HEK293 (cell line): ENCODE data around the gene TTLL12.

ENCODE experiments used
- CTCF ChIA-PET: fragments of 350-600 bp; formaldehyde crosslinking; extraction: SDS; loops from one replicate; lab custom pipeline; 2021; ENCODE audit warnings: antibody characterized with exemption; lab: Yijun Ruan, JAX
- POLR2A ChIA-PET: fragments of 300-600 bp; formaldehyde crosslinking; extraction: SDS; loops from one replicate; lab custom pipeline; 2020; ENCODE audit warnings: antibody characterized with exemption, inconsistent platforms; lab: Yijun Ruan, JAX
- H3K27ac ChIP-seq: fragments of 200-500 bp; sonication (Bioruptor generic); 2 replicates; pipeline ENCODE4 v1.5.1; 2014; ENCODE audit warnings: low read depth, low read length, control low read depth, inconsistent platforms; ENCODE audit errors: extremely low read depth
- H3K36me3 ChIP-seq, 2 experiments: fragments of 200-500 bp in 1 of 2; sonication (Bioruptor generic) in 1 of 2; 1 replicate in 1 of 2; 2 replicates in 1 of 2; pipeline ENCODE4 v1.5.1; 2014 to 2017; ENCODE audit warnings: inconsistent platforms in 2 of 2, low read length in 2 of 2; ENCODE audit not compliant: control insufficient read depth in 2 of 2, insufficient read depth in 1 of 2
- H3K4me1 ChIP-seq: fragments of 200-500 bp; sonication (Bioruptor generic); 2 replicates; pipeline ENCODE4 v1.5.1; 2014; ENCODE audit warnings: mild to moderate bottlenecking, low read length, inconsistent platforms; ENCODE audit not compliant: control insufficient read depth, insufficient read depth
- H3K4me3 ChIP-seq: 2 replicates; pipeline ENCODE4 v1.5.1; 2011; ENCODE audit warnings: low read depth, mild to moderate bottlenecking, control low read depth, low read length, moderate library complexity
- H3K9me3 ChIP-seq: fragments of 200-500 bp; sonication (Bioruptor generic); 2 replicates; pipeline ENCODE4 v1.5.1; 2014; ENCODE audit warnings: low read depth, low read length, inconsistent platforms; ENCODE audit not compliant: control insufficient read depth, insufficient read depth
- GLIS2 ChIP-seq: fragments of 450-650 bp; formaldehyde crosslinking; IDR thresholded peaks from 2 replicates; pipeline ENCODE4 v1.5.1; 2016; ENCODE audit warnings: missing biosample characterization, missing genetic modification characterization
- KLF1 ChIP-seq: fragments of 450-650 bp; formaldehyde crosslinking; IDR thresholded peaks from 2 replicates; pipeline ENCODE4 v1.5.1; 2016; ENCODE audit warnings: missing biosample characterization, missing genetic modification characterization
- KLF17 ChIP-seq: fragments of 450-650 bp; formaldehyde crosslinking; IDR thresholded peaks from 2 replicates; pipeline ENCODE4 v1.5.1; 2016; ENCODE audit warnings: missing biosample characterization, missing genetic modification characterization
- KLF8 ChIP-seq: fragments of 450-650 bp; formaldehyde crosslinking; IDR thresholded peaks from 2 replicates; pipeline ENCODE4 v1.5.1; 2016; ENCODE audit warnings: missing biosample characterization, missing genetic modification characterization
- MYNN ChIP-seq: fragments of 450-650 bp; formaldehyde crosslinking; IDR thresholded peaks from 2 replicates; pipeline ENCODE4 v1.5.1; 2016; ENCODE audit warnings: missing biosample characterization, missing genetic modification characterization, borderline replicate concordance
- ZBTB10 ChIP-seq: fragments of 450-650 bp; formaldehyde crosslinking; IDR thresholded peaks from 2 replicates; pipeline ENCODE4 v1.5.1; 2016; ENCODE audit warnings: missing biosample characterization, missing genetic modification characterization
- ZFP41 ChIP-seq: fragments of 450-650 bp; formaldehyde crosslinking; IDR thresholded peaks from 2 replicates; pipeline ENCODE4 v1.5.1; 2016; ENCODE audit warnings: missing biosample characterization, missing genetic modification characterization, borderline replicate concordance
- ZNF174 ChIP-seq: fragments of 450-650 bp; formaldehyde crosslinking; IDR thresholded peaks from 2 replicates; pipeline ENCODE4 v1.5.0; 2017; ENCODE audit warnings: missing biosample characterization, mild to moderate bottlenecking, missing genetic modification characterization
- ZNF2 ChIP-seq: fragments of 450-650 bp; formaldehyde crosslinking; IDR thresholded peaks from 2 replicates; pipeline ENCODE4 v1.5.1; 2016; ENCODE audit warnings: missing biosample characterization, missing genetic modification characterization
- ZNF433 ChIP-seq: fragments of 450-650 bp; formaldehyde crosslinking; IDR thresholded peaks from 2 replicates; pipeline ENCODE4 v1.5.1; 2016; ENCODE audit warnings: missing biosample characterization, missing genetic modification characterization, low read depth
- ZNF449 ChIP-seq: fragments of 450-650 bp; formaldehyde crosslinking; IDR thresholded peaks from 2 replicates; pipeline ENCODE4 v1.5.1; 2017; ENCODE audit warnings: missing biosample characterization, mild to moderate bottlenecking, missing genetic modification characterization, moderate library complexity
- ZNF518A ChIP-seq: fragments of 450-650 bp; formaldehyde crosslinking; conservative IDR thresholded peaks from 2 replicates; pipeline ENCODE4 v1.5.1; 2016; ENCODE audit warnings: low read depth, missing biosample characterization, missing genetic modification characterization
- ZNF529 ChIP-seq: fragments of 450-650 bp; formaldehyde crosslinking; IDR thresholded peaks from 2 replicates; pipeline ENCODE4 v1.5.1; 2017; ENCODE audit warnings: missing genetic modification characterization, missing biosample characterization; ENCODE audit not compliant: insufficient replicate concordance
- ZNF561 ChIP-seq: fragments of 450-650 bp; IDR thresholded peaks from 2 replicates; pipeline ENCODE4 v1.5.1; 2018; ENCODE audit warnings: missing biosample characterization, missing genetic modification characterization, borderline replicate concordance
- ZNF639 ChIP-seq: fragments of 450-650 bp; formaldehyde crosslinking; IDR thresholded peaks from 2 replicates; pipeline ENCODE4 v1.5.1; 2016; ENCODE audit warnings: missing biosample characterization, missing genetic modification characterization
- ZNF654 ChIP-seq: fragments of 450-650 bp; formaldehyde crosslinking; IDR thresholded peaks from 2 replicates; pipeline ENCODE4 v1.5.1; 2016; ENCODE audit warnings: low read depth, missing biosample characterization, missing genetic modification characterization
- ZNF785 ChIP-seq: fragments of 450-650 bp; formaldehyde crosslinking; IDR thresholded peaks from 2 replicates; pipeline ENCODE4 v1.5.1; 2016; ENCODE audit warnings: missing biosample characterization, missing genetic modification characterization

Gene TTLL12

GRCh38 chr22:43217285-43218030 is 30.5 kb upstream of the TTLL12 start:
- no peak for TF ChIP-seq MYNN (tag by site-specific recombination)
- H3K4me1 ChIP-seq, result no peaks in the 10 kb centered on the region
- no peak overlapping the region for H3K4me3 ChIP-seq
- H3K9me3 ChIP-seq, result no peaks in the 10 kb centered on the region
- H3K27ac ChIP-seq, result no peak overlapping the region
- ChIA-PET CTCF (interaction anchor here (1.7 to 3.0 kb wide), 2 partner anchors 11 kb away, joined by 4 to 16 read pairs; no protein-coding TSS in a partner anchor), POLR2A (no interaction called here)
- H3K36me3 ChIP-seq, result no peaks in the 10 kb centered on the region

GRCh38 chr22:43216738-43217137 is 29.8 kb upstream of the TTLL12 start:
- no peaks in the 10 kb centered on the region for H3K36me3 ChIP-seq
- ChIA-PET POLR2A (interaction anchor here (1.4 kb wide), 1 partner anchor 7 kb away, joined by 4 read pairs; no protein-coding TSS in a partner anchor), CTCF (interaction anchor here (1.7 to 3.0 kb wide), 2 partner anchors 10 to 12 kb away, joined by 4 to 16 read pairs; no protein-coding TSS in a partner anchor)
- no peak for TF ChIP-seq KLF17 (tag by site-specific recombination)
- no peak for TF ChIP-seq ZNF174 (tag by site-specific recombination)
- TF ChIP-seq ZNF518A, result no peak
- TF ChIP-seq ZNF449 (tag by site-specific recombination), result no peak
- TF ChIP-seq ZNF2 (tag by site-specific recombination), result no peak
- TF ChIP-seq GLIS2 (tag by site-specific recombination), result no peak
- TF ChIP-seq ZNF561 (tag by site-specific recombination), result no peak
- no peak overlapping the region for H3K4me3 ChIP-seq
- H3K27ac ChIP-seq, result no peak overlapping the region
- H3K4me1 ChIP-seq, result no peaks in the 10 kb centered on the region
- no peaks in the 10 kb centered on the region for H3K9me3 ChIP-seq

GRCh38 chr22:43213962-43214361 is 27.0 kb upstream of the TTLL12 start:
- no peaks in the 10 kb centered on the region for H3K9me3 ChIP-seq
- CTCF ChIA-PET, result interaction anchor here (0.5 to 1.5 kb wide), 5 partner anchors 15 to 393 kb away, joined by 3 to 11 read pairs (median 4); no protein-coding TSS in a partner anchor
- no peaks in the 10 kb centered on the region for H3K4me1 ChIP-seq
- H3K27ac ChIP-seq, result no peak overlapping the region; the same call in 1 of the 2 replicates
- no peaks in the 10 kb centered on the region for H3K36me3 ChIP-seq
- H3K4me3 ChIP-seq, result no peak overlapping the region
- POLR2A ChIA-PET, result interaction anchor here (2.1 kb wide), 1 partner anchor 26 kb away, joined by 10 read pairs; no protein-coding TSS in a partner anchor
- TF ChIP-seq KLF1 (tag by site-specific recombination), result no peak
- TF ChIP-seq ZFP41, result no peak
- TF ChIP-seq ZNF654 (tag by site-specific recombination), result no peak
- no peak for TF ChIP-seq ZBTB10 (tag by site-specific recombination)
- TF ChIP-seq KLF8 (tag by site-specific recombination), result no peak
- no peak for TF ChIP-seq ZNF785 (tag by site-specific recombination)
- TF ChIP-seq ZNF529 (tag by site-specific recombination), result no peak
- no peak for TF ChIP-seq ZNF433 (tag by site-specific recombination)
- TF ChIP-seq ZNF639 (tag by site-specific recombination), result no peak
